DOHH2 (cell line): ENCODE data around the gene LRRC63.
"Not testable (repeated sequence)": the region's sequence is repeated elsewhere in the genome, so short reads cannot be mapped to it uniquely, and the experiment has no call there.

ENCODE experiments used
- H3F3A ChIP-seq: fragments of 200-600 bp; sonication (generic), shearing (Covaris generic); 2 replicates; pipeline ENCODE4 v1.6.0; 2016; ENCODE audit warnings: antibody characterized with exemption, mild to moderate bottlenecking; ENCODE audit not compliant: control insufficient read depth, insufficient read depth
- H3K27ac ChIP-seq: fragments of 200-600 bp; sonication (generic); 2 replicates; pipeline ENCODE4 v1.5.1; 2014; ENCODE audit warnings: low read depth, mild to moderate bottlenecking, low read length, moderate library complexity
- H3K27me3 ChIP-seq: fragments of 200-600 bp; sonication (generic); 2 replicates; pipeline ENCODE4 v1.6.1; 2014; ENCODE audit warnings: mild to moderate bottlenecking, low read length, mixed read lengths; ENCODE audit not compliant: control insufficient read depth
- H3K36me3 ChIP-seq: fragments of 200-600 bp; sonication (generic); 2 replicates; pipeline ENCODE4 v1.6.1; 2014; ENCODE audit warnings: mild to moderate bottlenecking, low read length, moderate library complexity, mixed read lengths; ENCODE audit not compliant: control insufficient read depth
- H3K4me1 ChIP-seq: fragments of 200-600 bp; sonication (generic); 2 replicates; pipeline ENCODE4 v1.6.1; 2014; ENCODE audit warnings: mild to moderate bottlenecking, low read length, mixed read lengths; ENCODE audit not compliant: control insufficient read depth
- H3K4me2 ChIP-seq: fragments of 200-600 bp; sonication (generic); 2 replicates; pipeline ENCODE4 v1.6.0; 2014; ENCODE audit warnings: mild to moderate bottlenecking, low read length, moderate library complexity
- H3K4me3 ChIP-seq: fragments of 200-600 bp; sonication (generic); 2 replicates; pipeline ENCODE4 v1.5.1; 2014; ENCODE audit warnings: mild to moderate bottlenecking, low read length, mixed read lengths
- H3K79me2 ChIP-seq: fragments of 200-600 bp; sonication (generic); 2 replicates; pipeline ENCODE4 v1.6.1; 2014; ENCODE audit warnings: mild to moderate bottlenecking, low read length, mixed read lengths; ENCODE audit not compliant: control insufficient read depth
- H3K9me2 ChIP-seq: fragments of 200-600 bp; sonication (generic); replicated peaks from 2 replicates; pipeline ENCODE4 v1.6.1; 2014; ENCODE audit warnings: mild to moderate bottlenecking, low read length, mixed read lengths; ENCODE audit not compliant: control insufficient read depth
- H3K9me3 ChIP-seq: fragments of 200-600 bp; sonication (generic); 2 replicates; pipeline ENCODE4 v1.6.1; 2014; ENCODE audit warnings: antibody characterized with exemption, low read length, mixed read lengths; ENCODE audit not compliant: control insufficient read depth, insufficient read depth
- H4K20me1 ChIP-seq: fragments of 200-600 bp; sonication (generic); 2 replicates; pipeline ENCODE4 v1.6.0; 2014; ENCODE audit warnings: low read depth, mild to moderate bottlenecking, antibody characterized with exemption, low read length, moderate library complexity; ENCODE audit not compliant: control insufficient read depth, insufficient read depth
- CTCF ChIP-seq: fragments of 200-600 bp; sonication (generic); IDR thresholded peaks from one replicate; pipeline ENCODE4 v1.5.1; 2014; ENCODE audit warnings: antibody characterized with exemption, mild to moderate bottlenecking, low read depth, low read length; ENCODE audit not compliant: poor library complexity, severe bottlenecking
- EZH2phosphoT487 ChIP-seq: fragments of 200-600 bp; sonication (generic); IDR thresholded peaks from 2 replicates; pipeline ENCODE4 v1.6.1; 2017; ENCODE audit warnings: borderline replicate concordance, mild to moderate bottlenecking, antibody characterized with exemption, low read length, moderate library complexity, mixed read lengths

LRRC63 gene

GRCh38 chr13:46278474-46278873, 66.7 kb downstream of the LRRC63 start:
- Histone ChIP-seq H3K4me1 (no peaks in the 10 kb centered on the region), H3F3A (no peaks in the 10 kb centered on the region), H3K4me2 (no peak overlapping the region), H3K27ac (no peak overlapping the region), H3K4me3 (no peak overlapping the region), H3K36me3 (no peaks in the 10 kb centered on the region), H4K20me1 (no peaks in the 10 kb centered on the region), H3K27me3 (peaks cover 5% of the 10 kb centered on the region; the same call in 1 of the 2 replicates), H3K9me2 (no peaks in the 10 kb centered on the region), H3K79me2 (no peaks in the 10 kb centered on the region), H3K9me3 (no peaks in the 10 kb centered on the region)
- TF ChIP-seq EZH2phosphoT487: no peak
- no peak for TF ChIP-seq CTCF

- TF ChIP-seq EZH2phosphoT487 (no peak), CTCF (no peak)
- 0 out of 2 replicates have a peak, but pooled peaks cover 3% of the 10 kb centered on the region for H3K27me3 ChIP-seq
- H3K27ac ChIP-seq: no peak overlapping the region
- H3K36me3 ChIP-seq: no peaks in the 10 kb centered on the region
- H4K20me1 ChIP-seq: no peaks in the 10 kb centered on the region
- no peaks in the 10 kb centered on the region for H3F3A ChIP-seq
- H3K9me2 ChIP-seq: no peaks in the 10 kb centered on the region
- no peak overlapping the region for H3K4me2 ChIP-seq
- H3K4me1 ChIP-seq: no peaks in the 10 kb centered on the region
- no peaks in the 10 kb centered on the region for H3K9me3 ChIP-seq
- H3K4me3 ChIP-seq: no peak overlapping the region
- H3K79me2 ChIP-seq: no peaks in the 10 kb centered on the region
Measured at GRCh38 chr13:46281779-46282178, 70.1 kb downstream of the LRRC63 start.

- H3K4me1 ChIP-seq, H3K27me3 ChIP-seq, H3K4me2 ChIP-seq: not testable (repeated sequence)
Measured at GRCh38 chr13:46283912-46284824, 72.4 kb downstream of the LRRC63 start.

GRCh38 chr13:46286972-46287371, 75.2 kb downstream of the LRRC63 start:
- Histone ChIP-seq H3K36me3 (no peaks in the 10 kb centered on the region), H3K9me3 (no peaks in the 10 kb centered on the region), H4K20me1 (no peaks in the 10 kb centered on the region), H3K4me1 (no peaks in the 10 kb centered on the region), H3K4me3 (no peak overlapping the region), H3K27me3 (0 out of 2 replicates have a peak, but pooled peaks cover 3% of the 10 kb centered on the region), H3K4me2 (no peak overlapping the region), H3K9me2 (no peaks in the 10 kb centered on the region), H3K27ac (no peak overlapping the region), H3K79me2 (no peaks in the 10 kb centered on the region), H3F3A (no peaks in the 10 kb centered on the region)
- TF ChIP-seq EZH2phosphoT487: no peak
- no peak for TF ChIP-seq CTCF

More at GRCh38 chr13:46283912-46284824, 72.4 kb downstream of the LRRC63 start:
- not testable (repeated sequence) for H4K20me1 ChIP-seq, H3K27ac ChIP-seq, H3K4me3 ChIP-seq, H3K36me3 ChIP-seq, H3F3A ChIP-seq, H3K79me2 ChIP-seq, H3K9me3 ChIP-seq, H3K9me2 ChIP-seq
